GM18868 (cell line): ENCODE results near the gene VWC2.
"Not testable (repeated sequence)": the region's sequence is repeated elsewhere in the genome, so short reads cannot be mapped to it uniquely, and the experiment has no call there.

ENCODE experiments used
- ATAC-seq: cut with Tn5 transposase; IDR thresholded peaks from one replicate; pipeline ENCODE4 v1.9.1; 2021; ENCODE audit warnings: mild to moderate bottlenecking, moderate library complexity; ENCODE audit not compliant: unreplicated experiment

Gene VWC2

DNA sequence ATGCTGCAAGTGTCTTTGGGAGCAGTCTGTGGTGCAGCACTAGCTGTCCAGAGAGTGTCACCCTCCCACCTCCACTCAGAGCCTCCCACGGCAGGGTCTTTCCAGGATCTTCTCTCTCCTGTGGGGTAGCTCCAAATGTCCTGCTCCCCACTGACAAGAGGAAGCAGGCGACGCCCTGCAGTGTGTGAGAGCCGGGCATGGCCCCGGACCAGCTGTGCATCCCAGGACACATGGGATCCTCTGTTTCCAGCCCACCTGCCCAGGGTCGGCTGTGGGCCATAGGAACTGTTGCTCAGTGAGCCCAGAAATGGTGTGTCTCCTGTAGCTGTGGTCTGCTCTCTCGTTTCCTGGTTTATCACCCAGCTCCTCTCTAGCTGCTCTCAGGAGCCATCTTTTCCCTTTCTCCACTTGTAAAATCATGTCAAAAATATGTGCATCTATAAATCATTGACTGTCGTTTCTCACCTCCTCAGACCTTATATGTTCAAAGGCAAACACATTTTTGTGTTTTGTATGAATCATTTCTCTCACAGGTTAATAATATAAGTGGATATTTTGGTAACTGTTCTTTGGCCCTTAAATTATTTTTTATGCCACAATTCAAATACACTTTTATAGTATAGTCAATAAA lies 74.9 kb downstream of the VWC2 start:
- no peak for ATAC-seq

- ATAC-seq = no peak
Observed at GRCh38 chr7:49850921-49851613, 77.6 kb downstream of the VWC2 start.

GRCh38 chr7:49851614-49851934 lies 78.1 kb downstream of the VWC2 start:
- not testable (repeated sequence) for ATAC-seq

- peak; percentile 87 for ATAC-seq
Observed at GRCh38 chr7:49852619-49853462, 79.4 kb downstream of the VWC2 start.

DNA sequence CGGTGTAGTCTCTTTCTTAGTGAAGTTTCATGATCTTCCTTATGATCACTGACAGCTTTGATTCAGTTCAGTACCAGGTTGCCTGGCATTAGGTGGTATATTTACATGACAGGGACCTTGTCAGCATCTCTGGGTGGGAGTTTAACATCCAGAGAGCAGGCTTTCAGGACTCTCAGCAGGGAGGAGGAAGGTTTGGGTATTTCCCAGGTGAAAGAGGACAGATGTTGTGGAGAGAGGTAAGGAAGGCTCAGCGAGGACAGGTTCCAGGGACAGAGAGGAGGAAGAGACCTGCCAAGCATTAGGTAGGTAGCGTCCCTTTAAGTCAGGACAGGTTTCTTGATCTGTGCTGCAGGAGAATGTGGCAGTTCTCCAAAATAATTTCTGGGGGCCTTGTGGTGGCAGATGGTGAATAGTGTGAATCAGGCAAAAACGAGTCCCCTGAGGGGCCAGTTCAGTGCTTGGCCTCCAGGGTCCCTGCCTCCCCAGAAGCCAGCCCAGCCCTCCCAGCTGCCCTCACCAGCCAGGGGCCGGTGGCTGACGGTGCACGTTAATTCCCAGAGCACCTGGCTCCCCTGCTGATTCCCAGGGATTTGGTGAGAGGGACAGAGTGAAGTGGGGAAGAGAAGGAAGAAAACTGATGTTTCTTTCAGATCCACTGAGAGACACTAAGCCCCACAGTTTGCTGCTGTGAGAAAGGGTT lies 82.0 kb downstream of the VWC2 start:
- ATAC-seq = no peak

DNA sequence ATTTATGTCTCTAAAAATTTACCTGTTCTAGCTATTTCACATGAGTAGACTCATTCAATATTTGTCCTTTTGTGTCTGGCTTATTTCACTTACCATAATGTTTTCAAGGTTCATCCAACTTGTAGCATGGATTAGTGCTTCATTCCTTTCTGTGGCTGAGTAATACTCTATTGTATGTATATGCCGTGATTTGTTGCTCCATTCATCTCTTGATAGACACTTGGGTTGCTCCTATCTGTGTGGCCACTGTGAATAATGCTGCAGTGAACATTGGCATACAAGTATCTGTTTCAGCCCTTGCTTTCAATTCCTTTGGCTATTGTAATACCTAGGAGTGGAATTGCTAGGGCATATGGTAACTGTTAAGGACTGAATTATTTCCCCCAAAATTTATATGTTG lies 86.9 kb downstream of the VWC2 start:
- no peak for ATAC-seq

- ATAC-seq = no peak
Observed at GRCh38 chr7:49866076-49866735, 92.8 kb downstream of the VWC2 start.

DNA sequence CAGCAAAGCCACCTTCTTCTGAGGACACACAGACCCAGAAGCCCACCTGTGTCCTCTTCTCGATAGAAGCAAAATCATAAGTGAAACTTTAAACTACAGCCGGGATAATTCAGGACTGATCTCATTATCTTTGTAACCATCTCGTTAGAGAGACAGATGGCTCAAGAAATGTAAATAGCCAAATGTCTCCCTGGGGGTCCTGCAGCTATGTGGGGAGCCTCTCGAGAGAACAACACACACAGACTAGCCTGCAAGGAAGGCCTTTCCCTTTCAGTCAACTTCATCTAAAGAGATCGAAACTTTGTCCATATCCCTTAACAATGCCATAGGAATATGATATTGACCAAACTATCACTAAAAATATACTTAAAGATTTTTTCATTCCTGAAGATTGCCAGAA lies 93.5 kb downstream of the VWC2 start:
- ATAC-seq = no peak

DNA sequence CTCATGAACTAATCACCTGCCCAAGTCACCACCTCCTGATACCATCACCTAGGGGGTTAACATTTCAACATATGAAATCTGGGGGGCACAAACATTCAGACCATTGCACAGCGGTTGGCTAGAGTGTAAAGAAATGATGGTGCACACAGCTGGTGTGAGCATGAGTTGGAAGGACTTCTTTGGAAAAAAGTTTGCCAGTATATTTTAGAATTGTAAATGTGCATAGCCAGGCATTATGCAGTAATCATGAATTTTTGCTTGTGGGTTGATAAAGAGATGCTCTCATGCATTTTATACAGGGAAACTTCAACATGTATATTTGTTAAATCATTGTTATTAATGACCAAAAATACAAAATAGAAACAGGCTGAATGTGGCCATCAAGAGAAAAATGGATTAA lies 100.0 kb downstream of the VWC2 start:
- ATAC-seq = no peak

- no peak for ATAC-seq
Observed at GRCh38 chr7:49875336-49875735, 101.9 kb downstream of the VWC2 start.

DNA sequence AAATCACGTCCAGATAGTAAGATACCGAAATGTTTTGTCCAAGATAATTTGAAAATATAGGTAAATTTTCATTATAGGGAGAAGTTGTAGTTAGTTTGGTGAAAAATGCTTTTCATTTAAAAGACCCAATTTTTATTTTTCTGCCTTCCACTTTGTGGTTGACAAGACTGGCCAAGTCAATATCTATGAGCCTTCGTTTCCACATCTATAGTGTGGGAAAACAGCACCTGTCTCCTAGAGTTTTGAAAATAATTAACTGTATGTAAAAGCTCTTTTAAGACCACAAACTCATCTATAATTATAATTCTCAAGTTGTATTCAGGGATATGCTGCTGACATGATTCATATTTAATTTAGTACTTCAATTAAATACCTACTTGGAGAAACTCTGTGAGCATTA lies 102.8 kb downstream of the VWC2 start:
- no peak for ATAC-seq

DNA sequence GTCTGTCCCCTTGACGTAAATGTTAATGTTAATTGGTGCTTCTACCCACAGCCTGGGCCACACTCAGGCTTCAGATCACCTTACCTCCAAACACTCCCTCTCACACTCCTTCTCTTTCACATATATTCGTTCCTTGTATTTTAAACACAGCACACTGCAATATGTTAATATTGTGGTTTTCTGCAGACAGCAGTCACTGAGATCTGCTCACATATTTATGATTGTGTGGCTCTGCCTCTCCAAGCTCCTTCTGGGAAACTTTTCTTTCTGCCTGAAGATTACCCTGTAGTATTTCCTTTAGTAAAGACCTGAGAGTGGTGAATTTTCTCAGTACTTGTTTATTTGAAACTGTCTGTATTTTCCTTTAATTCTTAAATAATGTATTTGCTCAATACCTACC lies 104.7 kb downstream of the VWC2 start:
- ATAC-seq = no peak

DNA sequence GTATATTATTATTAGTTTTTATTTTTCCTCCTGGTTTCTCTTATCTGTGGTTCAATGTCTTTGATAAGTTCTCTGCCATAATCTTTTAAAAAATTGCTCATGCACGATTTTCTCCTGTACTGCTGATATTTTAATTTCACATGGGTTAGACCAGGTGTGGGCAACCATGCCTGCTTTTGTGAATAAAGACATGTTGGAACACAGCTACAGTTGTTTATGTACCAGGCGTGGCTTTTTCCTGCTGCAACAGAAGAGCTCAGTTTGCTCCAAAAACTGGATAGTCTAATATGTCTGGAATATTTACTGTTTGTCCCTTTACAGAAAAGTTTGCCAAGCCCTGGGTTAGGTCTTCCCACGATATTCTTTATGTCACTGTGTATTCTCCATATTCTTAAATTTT lies 105.2 kb downstream of the VWC2 start:
- ATAC-seq = no peak

GRCh38 chr7:49883933-49884332 lies 110.5 kb downstream of the VWC2 start:
- ATAC-seq = no peak

- no peak for ATAC-seq
Observed at GRCh38 chr7:49885593-49886285, 112.3 kb downstream of the VWC2 start.

- ATAC-seq = no peak
Observed at GRCh38 chr7:49892481-49892880, 119.0 kb downstream of the VWC2 start.

- ATAC-seq = no peak
Observed at GRCh38 chr7:49893131-49893530, 119.7 kb downstream of the VWC2 start.

DNA sequence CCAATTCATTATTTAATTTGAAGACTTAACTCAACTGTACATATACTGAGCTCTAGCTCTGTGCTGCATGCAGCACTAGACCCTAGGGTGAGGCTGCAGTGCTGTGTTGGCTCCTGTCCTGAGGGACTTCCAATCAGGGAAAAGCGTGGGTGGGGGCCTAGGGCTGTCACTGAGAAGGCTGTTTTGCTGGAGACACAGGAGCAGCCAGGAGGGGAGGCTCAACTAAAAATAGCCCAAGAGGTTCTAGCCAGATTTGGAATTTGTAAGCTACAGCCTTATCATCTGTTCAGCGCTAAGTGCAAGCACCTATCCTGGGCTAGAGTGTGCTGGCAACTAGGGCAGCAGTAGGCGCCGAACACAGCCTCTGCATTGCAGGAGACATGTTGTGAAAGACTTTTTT lies 121.1 kb downstream of the VWC2 start:
- ATAC-seq = no peak

DNA sequence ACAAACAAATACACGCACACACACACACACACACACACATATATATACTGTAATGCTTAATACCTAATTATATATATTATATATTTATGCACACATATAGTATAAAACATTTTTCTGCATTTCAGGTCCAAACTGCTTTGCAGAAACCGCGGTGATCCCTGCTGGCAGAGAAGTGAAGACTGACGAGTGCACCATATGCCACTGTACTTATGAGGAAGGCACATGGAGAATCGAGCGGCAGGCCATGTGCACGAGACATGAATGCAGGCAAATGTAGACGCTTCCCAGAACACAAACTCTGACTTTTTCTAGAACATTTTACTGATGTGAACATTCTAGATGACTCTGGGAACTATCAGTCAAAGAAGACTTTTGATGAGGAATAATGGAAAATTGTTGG lies 138.5 kb downstream of the VWC2 start:
- ATAC-seq = no peak

DNA sequence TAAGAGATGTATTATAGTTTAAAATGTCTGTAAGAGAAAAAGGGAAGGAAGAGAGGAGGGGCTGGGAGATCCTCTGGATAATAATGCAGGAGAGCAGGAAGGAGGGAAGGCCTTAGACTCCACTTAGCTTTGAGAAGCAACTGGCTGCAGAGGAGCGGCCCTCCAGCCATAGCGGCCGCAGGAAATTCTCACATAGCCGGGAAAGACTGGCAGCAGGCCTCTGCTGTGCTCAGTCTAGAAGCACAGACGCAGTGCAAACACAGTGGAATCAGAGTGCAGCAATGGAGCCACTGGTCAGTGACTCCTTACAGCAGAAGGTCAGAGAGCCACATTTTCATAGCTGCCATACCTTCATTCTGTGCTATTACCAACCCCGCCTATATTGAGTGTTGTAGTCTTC lies 153.3 kb downstream of the VWC2 start:
- ATAC-seq = no peak
